K562 (cell line): ENCODE measurements around the gene SLC5A5. TPM values are rescaled to one million over a fixed set of nuclear protein-coding genes. Genes with fewer than 3 reads are reported as not detected.

Source experiments
- ATAC-seq: fragments of 200-7000 bp; cut with Tn5 transposase; 3 replicates; pipeline ENCODE4 v1.9.1; 2020; ENCODE audit warnings: moderate library complexity
- BruUV-seq: library from RNA; stranded (reverse); fragments of 400-500 nt; replicated peaks from 2 replicates; lab custom pipeline; 2021; lab: Mats Ljungman, UMichigan
- CTCF ChIA-PET: fragments of 300-600 bp; formaldehyde crosslinking; extraction: SDS; loops from one replicate; lab custom pipeline; 2021; ENCODE audit warnings: low intra/inter-chr PET ratio; lab: Yijun Ruan, JAX
- POLR2A ChIA-PET: fragments of 300-600, 350-650 bp; sonication (Branson Sonifier 250); formaldehyde crosslinking; extraction: SDS; loops from one replicate; lab custom pipeline; 2021; ENCODE audit warnings: antibody characterized with exemption, inconsistent platforms; lab: Yijun Ruan, JAX
- DNase-seq, 4 experiments: peaks; one replicate each; pipeline versions ENCODE4 v3.0.0 to v3.0.0-alpha.2; 2011 to 2018; ENCODE audit warnings: low spot score in 3 of 4, mixed read lengths in 3 of 4; ENCODE audit errors: extremely low read depth in 1 of 4
- FAIRE-seq: peaks from 2 replicates; lab custom pipeline; 2011; peaks lifted over from hg19 to GRCh38; lab: Jason Lieb, UNC
- H2AFZ ChIP-seq: 2 replicates; pipeline ENCODE4 v1.6.0; 2011; ENCODE audit warnings: low read depth, low read length, control low read depth, inconsistent platforms
- H3K27ac ChIP-seq: fragments of 200-600 bp; 3 replicates; pipeline ENCODE4 v1.8.0; 2011; ENCODE audit warnings: low read depth, mild to moderate bottlenecking, control low read depth, inconsistent platforms, low read length, moderate library complexity, mixed read lengths; ENCODE audit errors: extremely low read depth
- H3K27me3 ChIP-seq, 2 experiments: fragments of 300-600 bp in 1 of 2; 2 replicates in 1 of 2; 3 replicates in 1 of 2; pipeline versions ENCODE4 v1.6.0 to v1.8.0; 2011; ENCODE audit warnings: inconsistent platforms in 2 of 2, low read length in 2 of 2, mild to moderate bottlenecking in 1 of 2, mixed read lengths in 1 of 2, moderate library complexity in 1 of 2; ENCODE audit not compliant: control insufficient read depth in 2 of 2, insufficient read depth in 2 of 2
- H3K36me3 ChIP-seq: fragments of 300-600 bp; 3 replicates; pipeline ENCODE4 v1.8.0; 2011; ENCODE audit warnings: mild to moderate bottlenecking, low read length, inconsistent platforms; ENCODE audit not compliant: control insufficient read depth, insufficient read depth
- H3K4me1 ChIP-seq, 2 experiments: fragments of 200-600 bp in 1 of 2; replicated peaks in 1 of 2; 2 replicates in 1 of 2; 3 replicates in 1 of 2; pipeline versions ENCODE4 v1.5.1 to v1.8.0; 2011; ENCODE audit warnings: inconsistent platforms in 2 of 2, low read length in 2 of 2, mild to moderate bottlenecking in 1 of 2, mixed read lengths in 1 of 2, moderate library complexity in 1 of 2; ENCODE audit not compliant: control insufficient read depth in 2 of 2, insufficient read depth in 2 of 2
- H3K4me2 ChIP-seq: 2 replicates; pipeline ENCODE4 v1.6.1; 2011; ENCODE audit warnings: low read length, control low read depth, inconsistent platforms, mixed read lengths; ENCODE audit not compliant: insufficient read depth
- H3K4me3 ChIP-seq: fragments of 200-600 bp; sonication (generic), shearing (Covaris generic); 2 replicates; pipeline ENCODE4 v1.5.1; 2016; ENCODE audit warnings: control low read depth, inconsistent platforms
- H3K79me2 ChIP-seq: fragments of 200-600 bp; 3 replicates; pipeline ENCODE4 v1.8.0; 2011; ENCODE audit warnings: low read length, inconsistent platforms; ENCODE audit not compliant: control insufficient read depth, insufficient read depth
- H3K9ac ChIP-seq, 2 experiments: 2 replicates each; pipeline versions ENCODE4 v1.6.0 to v1.6.1; 2011; ENCODE audit warnings: low read depth in 2 of 2, low read length in 2 of 2, control low read depth in 1 of 2, inconsistent platforms in 1 of 2, mild to moderate bottlenecking in 1 of 2, mixed read lengths in 1 of 2; ENCODE audit not compliant: insufficient read depth in 1 of 2
- H3K9me1 ChIP-seq: one replicate; pipeline ENCODE4 v1.6.0; 2011; ENCODE audit warnings: inconsistent platforms, mild to moderate bottlenecking, low read length, moderate library complexity; ENCODE audit not compliant: control insufficient read depth, insufficient read depth
- H3K9me3 ChIP-seq: replicated peaks from 2 replicates; pipeline ENCODE4 v1.5.1; 2011; ENCODE audit warnings: low read depth, low read length, inconsistent platforms; ENCODE audit not compliant: control insufficient read depth, insufficient read depth
- H4K20me1 ChIP-seq: replicated peaks from 2 replicates; pipeline ENCODE4 v1.6.1; 2011; ENCODE audit warnings: low read length, inconsistent platforms, mixed read lengths; ENCODE audit not compliant: control insufficient read depth, insufficient read depth
- BRD4 ChIP-seq: fragments of 200-600 bp; sonication (generic); IDR thresholded peaks from 2 replicates; pipeline ENCODE4 v1.6.1; 2017; ENCODE audit warnings: inconsistent platforms
- ELF4 ChIP-seq: fragments of 450-650 bp; formaldehyde crosslinking; IDR thresholded peaks from 2 replicates; pipeline ENCODE4 v1.4.0; 2022; ENCODE audit warnings: missing genetic modification characterization
- FOXP1 ChIP-seq: sonication (generic); formaldehyde crosslinking; IDR thresholded peaks from 2 replicates; pipeline ENCODE4 v1.8.0; 2022; ENCODE audit warnings: mild to moderate bottlenecking, missing genetic modification reagents
- POLR2A ChIP-seq: fragments of 450-650 bp; conservative IDR thresholded peaks from 2 replicates; pipeline ENCODE4 v1.6.1; 2016
- POLR3A ChIP-seq: IDR thresholded peaks from 2 replicates; pipeline ENCODE4 v1.6.1; 2011; ENCODE audit warnings: borderline replicate concordance, mild to moderate bottlenecking, moderate library complexity; ENCODE audit not compliant: insufficient read length, insufficient read depth; ENCODE audit errors: extremely low read depth
- SMARCA4 ChIP-seq: fragments of 450-650 bp; IDR thresholded peaks from 2 replicates; pipeline ENCODE4 v1.6.1; 2016
- YBX1 ChIP-seq: fragments of 450-650 bp; IDR thresholded peaks from 2 replicates; pipeline ENCODE4 v1.7.1; 2016; ENCODE audit warnings: mild to moderate bottlenecking
- ZNF133 ChIP-seq: fragments of 250-450 bp; sonication (Bioruptor Pico); IDR thresholded peaks from 2 replicates; pipeline ENCODE4 v1.4.0; 2020; ENCODE audit warnings: mild to moderate bottlenecking
- ZNF174 ChIP-seq: fragments of 250-450 bp; sonication (Bioruptor Pico); IDR thresholded peaks from 2 replicates; pipeline ENCODE4 v1.4.0; 2020; ENCODE audit warnings: mild to moderate bottlenecking
- ZNF766 ChIP-seq: fragments of 200-800 bp; sonication (Bioruptor generic); conservative IDR thresholded peaks from 2 replicates; pipeline ENCODE4 v1.6.1; 2016; ENCODE audit warnings: missing genetic modification characterization, missing compliant biosample characterization
- WGBS: fragments of 100-300 bp; shearing (Covaris generic); methylation state at CpG from one replicate; pipeline ENCODE4 v1.1.6; 2016; ENCODE audit warnings: low coverage, mixed read lengths; ENCODE audit not compliant: insufficient coverage; ENCODE audit errors: missing lambda C conversion rate; 5-methylcytosine and 5-hydroxymethylcytosine counted together
- in situ Hi-C: fragments of 300-500 bp; cut with MboI; formaldehyde crosslinking; loops from 4 replicates; pipeline ENCODE4 v1.15.0; 2018; ENCODE audit warnings: inconsistent platforms, mixed read lengths
- intact Hi-C: fragments of 100-400 bp; cut with micrococcal nuclease; formaldehyde crosslinking; loops from 2 replicates; pipeline ENCODE4 v1.14.2; 2022
- polyA plus RNA-seq, 8 experiments: library from polyadenylated mRNA; depleted of rRNA in 4 of 8; stranded (reverse) in 5 of 8; unstranded in 3 of 8; fragments of >200 nt; fragmentation: Nextera tagmentation in 2 of 8; fragmentation: Illumina TruSeq in 1 of 8; extraction: Ambion mirVana in 2 of 8; extraction: Trizol in 1 of 8; gene quantifications; 2 replicates each; pipeline versions ENCODE4 v1.2.1 to v1.2.3, GENCODE V29; 2011 to 2014; ENCODE audit warnings: inconsistent platforms in 1 of 8, missing spikeins in 1 of 8
- total RNA-seq, 7 experiments: library from RNA; depleted of rRNA in 6 of 7; stranded (reverse); fragments of >200 nt in 6 of 7; fragmentation: Illumina TruSeq in 2 of 7; extraction: Trizol in 2 of 7; gene quantifications; 2 replicates each; pipeline versions ENCODE4 v1.2.1 to v1.2.3, GENCODE V29; 2011 to 2021; ENCODE audit warnings: low replicate concordance in 1 of 7

The SLC5A5 gene
- total and polyA plus RNA-seq, 9 of the 15 experiments (the other 6 are each of a cell fraction or from before 2014, with no cell fraction given): 0.10 to 0.73 (median 0.23) TPM

- H3K27ac ChIP-seq: no peak overlapping the region
- CTCF ChIA-PET: no interaction called here
- no TSS peak for BruUV-seq
- 0% methylated on average over 7 of the region's 7 CpGs for WGBS
- no peak overlapping the region for H3K4me2 ChIP-seq
- no peaks in the 10 kb centered on the region for H3K79me2 ChIP-seq
- TF ChIP-seq ZNF174 (no peak), POLR2A (no peak), SMARCA4 (no peak), FOXP1 (CRISPR knock-in tag) (no peak), ELF4 (CRISPR knock-in tag) (no peak), BRD4 (no peak), ZNF766 (CRISPR knock-in tag) (no peak), ZNF133 (CRISPR knock-in tag) (no peak), POLR3A (no peak), YBX1 (no peak)
- no peaks in the 10 kb centered on the region for H3K36me3 ChIP-seq
- POLR2A ChIA-PET: interaction anchor here (1.0 to 1.7 kb wide), 3 partner anchors 10 to 53 kb away, joined by 3 to 8 read pairs (median 4); partner anchors contain the start of gene CCDC124
- no peak overlapping the region for H3K9ac ChIP-seq
- in situ Hi-C loops (no loop called here), intact Hi-C loops (no loop called here)
- FAIRE-seq (no peak), DNase-seq (no peak), ATAC-seq (no peak)
- H2AFZ ChIP-seq: no peak overlapping the region
- H3K9me3 ChIP-seq: no peaks in the 10 kb centered on the region
- no peak overlapping the region for H3K4me3 ChIP-seq
- H3K27me3 ChIP-seq: peaks cover 18 to 49% of the 10 kb centered on the region in 2 experiments; a peak in 3 of 5 replicates
- peaks cover 4% of the 10 kb centered on the region; the same call in 1 of the 2 replicates for H4K20me1 ChIP-seq
- H3K9me1 ChIP-seq: peaks cover 3% of the 10 kb centered on the region
- H3K4me1 ChIP-seq: peaks cover 0 to 17% of the 10 kb centered on the region in 2 experiments; a peak in 3 of 5 replicates
Measured at GRCh38 chr19:17879466-17879865, 7.7 kb downstream of the SLC5A5 start.
